ENCODE data around the gene MBP.

- TF ChIP-seq EP300 (IDR thresholded peaks at IDR 0.05; ENCODE audit: borderline replicate concordance) (no peak), CEBPB (IDR thresholded peaks at IDR 0.05) (no peak), EGR1 (IDR thresholded peaks at IDR 0.05) (no peak), RAD21 (IDR thresholded peaks at IDR 0.05; ENCODE audit: low read depth) (no peak), TAF1 (IDR thresholded peaks at IDR 0.05; ENCODE audit: low read depth) (no peak), ZBTB7A (IDR thresholded peaks at IDR 0.05; ENCODE audit: low read depth) (no peak), MAX (IDR thresholded peaks at IDR 0.05) (no peak)
Measured at GRCh38 chr18:77069931-77070330, 62.7 kb downstream of the MBP start.
